Calu3 (cell line): ENCODE data around the gene CCDC124. TPM values are rescaled to one million over a fixed set of nuclear protein-coding genes. Genes with fewer than 3 reads are reported as not detected.

ENCODE experiments used
- BruUV-seq: library from RNA; stranded (reverse); fragments of 400-500 nt; replicated peaks from 2 replicates; lab custom pipeline; 2021; lab: Mats Ljungman, UMichigan
- CTCF ChIA-PET: fragments of 300-600 bp; sonication (Branson Sonifier 250); formaldehyde crosslinking; loops from one replicate; lab custom pipeline; 2022; ENCODE audit warnings: antibody characterized with exemption; lab: Charles Lee
- DNase-seq: peaks from one replicate; pipeline ENCODE4 v3.0.0; 2022
- H3K27ac Mint-ChIP-seq: one replicate; pipeline ENCODE4 v1.8.0; 2022; ENCODE audit warnings: mixed read lengths; ENCODE audit not compliant: unreplicated experiment
- H3K27me3 Mint-ChIP-seq: one replicate; pipeline ENCODE4 v1.8.0; 2022; ENCODE audit warnings: mixed read lengths; ENCODE audit not compliant: unreplicated experiment
- H3K36me3 Mint-ChIP-seq: one replicate; pipeline ENCODE4 v1.8.0; 2022; ENCODE audit warnings: mild to moderate bottlenecking, moderate library complexity, mixed read lengths; ENCODE audit not compliant: insufficient read depth, unreplicated experiment
- H3K4me1 Mint-ChIP-seq: one replicate; pipeline ENCODE4 v1.8.0; 2022; ENCODE audit warnings: mild to moderate bottlenecking, low read depth, mixed read lengths; ENCODE audit not compliant: unreplicated experiment
- H3K4me3 Mint-ChIP-seq: one replicate; pipeline ENCODE4 v1.8.0; 2022; ENCODE audit warnings: mild to moderate bottlenecking, low read depth, moderate library complexity, mixed read lengths; ENCODE audit not compliant: unreplicated experiment
- H3K9me3 Mint-ChIP-seq: one replicate; pipeline ENCODE4 v1.8.0; 2022; ENCODE audit warnings: low read depth, mixed read lengths; ENCODE audit not compliant: unreplicated experiment
- intact Hi-C: fragments of 100-400 bp; cut with micrococcal nuclease; formaldehyde crosslinking; loops from one replicate; pipeline ENCODE4 v1.10.0; 2022; ENCODE audit not compliant: unreplicated experiment
- total RNA-seq: library from RNA; stranded (reverse); gene quantifications from 2 replicates; pipeline ENCODE4 v1.2.3, GENCODE V29; 2022
- TF ChIP-seq, protein P1 (sequence below): fragments of 200-600 bp; IDR thresholded peaks from one replicate; pipeline ENCODE4 v1.8.0; 2022; ENCODE audit warnings: antibody characterized with exemption; ENCODE audit not compliant: unreplicated experiment

The CCDC124 gene
- total RNA-seq, 1 experiment from 2014 or later = 51.1 TPM

DNA sequence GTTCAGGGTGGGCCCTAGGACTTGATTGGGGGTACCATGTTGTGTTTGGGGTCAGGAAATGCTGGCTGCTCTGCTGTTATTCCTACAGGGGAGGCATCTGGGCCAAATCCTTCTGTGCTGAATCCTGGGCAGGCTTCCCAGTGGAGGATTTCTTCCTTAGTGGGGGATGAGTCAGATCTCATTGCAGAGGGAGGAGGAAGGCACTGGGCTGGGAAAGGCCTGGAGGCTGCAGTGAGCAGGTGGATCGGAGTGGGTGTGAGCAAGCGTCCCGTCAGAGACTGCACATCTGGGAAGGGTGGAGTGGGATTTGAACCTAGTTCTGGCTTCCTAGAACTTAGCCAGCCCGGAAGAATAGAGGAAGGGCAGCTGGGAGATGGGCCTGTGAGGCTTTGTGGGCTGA lies 11.5 kb downstream of the CCDC124 start:
- Mint-ChIP-seq H3K4me1 (peaks cover 13% of the 10 kb centered on the region), H3K4me3 (no peak overlapping the region), H3K27me3 (peaks cover 8% of the 10 kb centered on the region), H3K9me3 (no peaks in the 10 kb centered on the region), H3K36me3 (peaks cover 27% of the 10 kb centered on the region), H3K27ac (no peak overlapping the region)
- BruUV-seq = no TSS peak
- DNase-seq = no peak
- intact Hi-C loops = no loop called here
- TF ChIP-seq, protein P1, sequence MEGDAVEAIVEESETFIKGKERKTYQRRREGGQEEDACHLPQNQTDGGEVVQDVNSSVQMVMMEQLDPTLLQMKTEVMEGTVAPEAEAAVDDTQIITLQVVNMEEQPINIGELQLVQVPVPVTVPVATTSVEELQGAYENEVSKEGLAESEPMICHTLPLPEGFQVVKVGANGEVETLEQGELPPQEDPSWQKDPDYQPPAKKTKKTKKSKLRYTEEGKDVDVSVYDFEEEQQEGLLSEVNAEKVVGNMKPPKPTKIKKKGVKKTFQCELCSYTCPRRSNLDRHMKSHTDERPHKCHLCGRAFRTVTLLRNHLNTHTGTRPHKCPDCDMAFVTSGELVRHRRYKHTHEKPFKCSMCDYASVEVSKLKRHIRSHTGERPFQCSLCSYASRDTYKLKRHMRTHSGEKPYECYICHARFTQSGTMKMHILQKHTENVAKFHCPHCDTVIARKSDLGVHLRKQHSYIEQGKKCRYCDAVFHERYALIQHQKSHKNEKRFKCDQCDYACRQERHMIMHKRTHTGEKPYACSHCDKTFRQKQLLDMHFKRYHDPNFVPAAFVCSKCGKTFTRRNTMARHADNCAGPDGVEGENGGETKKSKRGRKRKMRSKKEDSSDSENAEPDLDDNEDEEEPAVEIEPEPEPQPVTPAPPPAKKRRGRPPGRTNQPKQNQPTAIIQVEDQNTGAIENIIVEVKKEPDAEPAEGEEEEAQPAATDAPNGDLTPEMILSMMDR = no peak
- CTCF ChIA-PET = interaction anchor here (0.6 to 1.3 kb wide), 2 partner anchors 9 to 296 kb away, joined by 3 to 4 read pairs; no protein-coding TSS in a partner anchor

DNA sequence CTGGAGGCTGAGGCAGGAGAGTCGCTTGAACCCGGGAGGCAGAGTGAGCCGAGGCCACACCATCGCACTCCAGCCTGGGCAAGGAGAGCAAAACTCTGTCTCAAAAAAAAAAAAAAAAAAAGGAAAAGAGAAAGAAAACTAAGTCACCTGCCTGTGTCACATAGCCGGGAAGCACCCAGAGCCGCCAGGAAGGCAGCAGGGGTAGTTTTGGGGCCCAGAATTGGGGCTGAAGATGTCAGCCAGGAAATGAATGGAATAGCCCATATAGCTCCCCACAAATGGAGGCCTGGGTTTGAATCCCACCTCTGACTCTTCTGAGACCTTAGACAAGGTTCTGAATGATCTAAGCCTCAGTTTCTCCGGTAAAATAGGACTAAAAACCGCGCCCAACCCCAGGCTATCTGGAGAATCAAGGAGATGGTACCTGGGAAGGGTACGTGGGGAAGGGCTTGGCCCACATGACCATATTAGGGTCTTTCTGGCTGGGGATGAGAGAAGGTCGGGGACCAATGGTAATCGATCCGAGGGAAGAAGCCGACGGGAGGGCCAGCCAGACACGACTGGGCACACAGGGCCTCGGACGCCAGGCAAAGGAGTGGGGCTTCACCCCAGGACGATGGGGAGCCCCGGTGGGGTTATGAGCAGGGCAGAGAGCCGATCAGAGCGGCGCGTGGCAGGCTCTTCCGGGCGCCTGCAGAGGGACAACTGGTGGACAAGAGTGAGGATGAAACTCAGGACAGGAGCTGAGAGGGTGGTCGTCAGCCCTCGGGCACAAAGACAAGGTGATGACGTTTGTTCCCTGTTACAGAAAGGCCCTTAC lies 14.4 kb downstream of the CCDC124 start:
- peaks cover 37% of the 10 kb centered on the region for H3K27me3 Mint-ChIP-seq
- H3K4me3 Mint-ChIP-seq = peak overlapping the region; percentile 82
- TF ChIP-seq, protein P1 = no peak
- peak overlapping the region; percentile 58 for H3K27ac Mint-ChIP-seq
- peaks cover 27% of the 10 kb centered on the region for H3K36me3 Mint-ChIP-seq
- intact Hi-C loops = no loop called here
- H3K9me3 Mint-ChIP-seq = no peaks in the 10 kb centered on the region
- no peak for DNase-seq
- CTCF ChIA-PET = interaction anchor here (0.6 to 1.3 kb wide), 3 partner anchors 245 to 972 kb away, joined by 3 to 5 read pairs (median 4); partner anchors contain the start of genes COPE and DDX49
- peaks cover 29% of the 10 kb centered on the region for H3K4me1 Mint-ChIP-seq
- BruUV-seq = no TSS peak

DNA sequence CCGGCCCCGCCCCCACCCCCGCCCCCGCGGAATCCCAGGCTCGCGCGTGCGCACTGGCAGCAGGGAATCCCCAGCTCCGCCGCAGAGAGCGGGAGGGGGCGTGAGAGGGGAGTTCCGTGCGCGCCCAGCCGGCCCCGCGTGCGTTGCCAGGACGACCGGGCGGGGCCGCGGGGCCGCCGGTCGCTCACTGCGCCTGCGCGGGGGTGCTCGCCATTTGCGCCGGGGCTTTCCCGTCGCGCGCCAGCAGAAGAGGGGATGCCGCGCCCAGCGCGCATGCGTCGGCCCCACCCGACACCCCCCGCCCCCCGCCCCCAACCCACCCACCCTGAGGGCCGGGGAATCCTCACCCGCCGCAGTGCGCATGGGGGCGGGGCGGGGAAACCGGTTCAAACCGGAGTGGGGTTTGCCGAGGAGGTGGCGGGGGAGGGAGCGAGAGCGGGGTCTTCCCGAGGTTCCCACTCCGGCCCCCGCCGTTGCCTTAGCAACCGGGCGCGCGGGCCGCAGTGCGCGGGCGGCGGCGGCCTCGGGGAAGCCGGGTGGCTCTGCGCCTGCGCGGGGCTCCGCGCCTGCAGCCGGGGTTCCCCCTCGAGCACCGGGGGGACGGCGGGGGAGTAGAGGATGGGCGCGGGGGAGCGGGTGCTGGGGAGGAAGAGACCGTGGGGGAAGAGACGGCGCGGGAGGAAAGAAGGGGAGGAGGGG lies 15.1 kb downstream of the CCDC124 start:
- DNase-seq = peak; percentile 92
- H3K27ac Mint-ChIP-seq = peak overlapping the region; percentile 58
- H3K4me1 Mint-ChIP-seq = peaks cover 29% of the 10 kb centered on the region
- H3K4me3 Mint-ChIP-seq = peak overlapping the region; percentile 82
- no TSS peak for BruUV-seq
- peaks cover 27% of the 10 kb centered on the region for H3K36me3 Mint-ChIP-seq
- CTCF ChIA-PET = interaction anchor here (0.6 to 1.3 kb wide), 3 partner anchors 244 to 971 kb away, joined by 3 to 5 read pairs (median 4); partner anchors contain the start of genes COPE and DDX49
- intact Hi-C loops = no loop called here
- peaks cover 45% of the 10 kb centered on the region for H3K27me3 Mint-ChIP-seq
- H3K9me3 Mint-ChIP-seq = no peaks in the 10 kb centered on the region
- TF ChIP-seq, protein P1 = no peak

DNA sequence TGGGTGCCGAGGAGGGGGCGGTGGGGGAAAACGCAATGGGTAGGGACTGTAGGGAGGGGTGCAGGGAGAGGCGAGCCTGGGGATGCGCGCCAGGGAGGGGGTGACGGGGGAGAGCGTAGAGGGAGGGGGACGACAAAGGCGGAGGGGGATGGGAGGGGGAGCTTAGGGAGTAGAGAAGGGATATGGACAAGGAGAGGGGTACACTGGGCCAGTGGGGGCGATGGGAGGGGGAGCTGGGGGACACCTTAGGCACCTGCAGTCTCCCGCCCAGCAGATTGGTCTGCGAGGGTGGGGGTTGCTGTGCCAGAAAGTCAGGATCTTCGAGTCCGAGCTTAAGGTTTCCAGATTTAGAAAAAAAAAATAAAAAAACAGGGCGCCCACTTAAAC lies 15.7 kb downstream of the CCDC124 start:
- Mint-ChIP-seq H3K4me3 (peak overlapping the region; percentile 82), H3K9me3 (no peaks in the 10 kb centered on the region), H3K36me3 (peaks cover 27% of the 10 kb centered on the region), H3K27me3 (peaks cover 50% of the 10 kb centered on the region), H3K4me1 (peaks cover 29% of the 10 kb centered on the region), H3K27ac (no peak overlapping the region)
- TF ChIP-seq, protein P1 = no peak
- intact Hi-C loops = no loop called here
- BruUV-seq = no TSS peak
- CTCF ChIA-PET = no interaction called here
- no peak for DNase-seq
